Measurements from ENCODE around the gene AP1S2. TPM values are rescaled to one million over a fixed set of nuclear protein-coding genes. Genes with fewer than 3 reads are reported as not detected.

The AP1S2 gene
- total and polyA plus RNA-seq, 2 of the 13 experiments (the other 11 are each of a cell fraction or from before 2014, with no cell fraction given), result 10.1 to 18.8 TPM

DNA sequence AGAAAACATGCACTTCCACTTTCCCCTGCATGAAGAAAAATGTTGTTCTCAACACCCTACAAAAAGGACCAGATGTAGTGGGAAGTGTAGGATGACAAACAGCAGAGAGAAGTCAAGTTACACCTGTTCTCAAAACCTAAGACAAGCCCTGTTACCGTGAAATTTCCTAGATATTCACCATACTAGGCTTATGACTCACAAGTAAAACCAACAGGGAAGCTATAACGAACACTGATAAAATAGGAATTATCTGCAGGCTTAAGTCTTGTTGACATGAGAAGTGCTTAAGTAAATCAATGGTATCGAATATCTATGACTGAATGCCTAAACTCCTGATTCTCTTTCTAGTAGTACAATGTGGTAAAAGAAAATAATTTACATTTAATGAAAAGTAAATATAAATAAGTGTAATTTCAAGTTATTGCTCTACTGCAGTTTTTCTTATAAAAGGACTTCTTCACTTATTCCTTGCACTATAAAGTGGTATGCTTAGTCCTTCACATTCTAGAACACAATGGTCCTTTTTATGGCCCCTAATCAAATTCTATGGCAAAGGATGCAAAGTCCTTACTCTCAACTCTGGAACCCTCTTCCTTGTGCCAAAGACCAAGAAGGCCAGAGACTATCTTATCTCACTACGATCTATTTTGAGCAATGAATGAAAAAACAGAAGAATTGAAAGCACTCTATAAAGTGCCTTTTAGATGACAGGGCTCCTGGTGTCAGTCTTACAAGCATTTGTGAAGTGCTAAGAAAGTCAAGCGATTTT, 19.6 kb downstream of the AP1S2 start:
- no peak overlapping the region for H3K4me3 ChIP-seq (replicated peaks in 1 of 3; ENCODE audit: insufficient read depth in 1 of 3, low read depth in 2 of 3, low read length in 3 of 3)
- H3K27me3 ChIP-seq (ENCODE audit: control insufficient read depth in 1 of 2, insufficient read depth in 2 of 2, low read length in 2 of 2), result no peaks in the 10 kb centered on the region
- CTCF ChIA-PET (ENCODE audit: low intra/inter-chr PET ratio, low total read pairs), result no interaction called here
- POLR2A ChIA-PET, result no interaction called here
- no peak overlapping the region for H3K27ac ChIP-seq (ENCODE audit: extremely low read length, insufficient read depth, low read length)
- no peak overlapping the region for H3K4me2 ChIP-seq (ENCODE audit: low read depth, low read length)
- H4K20me1 ChIP-seq (ENCODE audit: insufficient read depth, low read length), result no peaks in the 10 kb centered on the region
- H3K79me2 ChIP-seq (ENCODE audit: insufficient read depth, low read length), result no peaks in the 10 kb centered on the region
- 81% methylated on average over 5 of the region's 5 CpGs for WGBS (ENCODE audit: low lambda C conversion rate)
- H2AFZ ChIP-seq (ENCODE audit: low read length), result no peak overlapping the region
- FAIRE-seq (no peak), ATAC-seq (no peak), DNase-seq (ENCODE audit: low spot score) (no peak)
- no peaks in the 10 kb centered on the region for H3K36me3 ChIP-seq (replicated peaks in 1 of 2; ENCODE audit: control insufficient read depth in 1 of 2, insufficient read depth in 2 of 2, low read length in 2 of 2)
- TF ChIP-seq JARID2 (CRISPR knock-in tag; IDR thresholded peaks at IDR 0.05; ENCODE audit: insufficient replicate concordance) (no peak), ONECUT2 (CRISPR knock-in tag; IDR thresholded peaks at IDR 0.05) (no peak), HES4 (CRISPR knock-in tag; IDR thresholded peaks at IDR 0.05; ENCODE audit: borderline replicate concordance) (no peak), EEA1 (CRISPR knock-in tag; IDR thresholded peaks at IDR 0.05; ENCODE audit: borderline replicate concordance) (no peak)
- TF ChIP-seq, protein P1, sequence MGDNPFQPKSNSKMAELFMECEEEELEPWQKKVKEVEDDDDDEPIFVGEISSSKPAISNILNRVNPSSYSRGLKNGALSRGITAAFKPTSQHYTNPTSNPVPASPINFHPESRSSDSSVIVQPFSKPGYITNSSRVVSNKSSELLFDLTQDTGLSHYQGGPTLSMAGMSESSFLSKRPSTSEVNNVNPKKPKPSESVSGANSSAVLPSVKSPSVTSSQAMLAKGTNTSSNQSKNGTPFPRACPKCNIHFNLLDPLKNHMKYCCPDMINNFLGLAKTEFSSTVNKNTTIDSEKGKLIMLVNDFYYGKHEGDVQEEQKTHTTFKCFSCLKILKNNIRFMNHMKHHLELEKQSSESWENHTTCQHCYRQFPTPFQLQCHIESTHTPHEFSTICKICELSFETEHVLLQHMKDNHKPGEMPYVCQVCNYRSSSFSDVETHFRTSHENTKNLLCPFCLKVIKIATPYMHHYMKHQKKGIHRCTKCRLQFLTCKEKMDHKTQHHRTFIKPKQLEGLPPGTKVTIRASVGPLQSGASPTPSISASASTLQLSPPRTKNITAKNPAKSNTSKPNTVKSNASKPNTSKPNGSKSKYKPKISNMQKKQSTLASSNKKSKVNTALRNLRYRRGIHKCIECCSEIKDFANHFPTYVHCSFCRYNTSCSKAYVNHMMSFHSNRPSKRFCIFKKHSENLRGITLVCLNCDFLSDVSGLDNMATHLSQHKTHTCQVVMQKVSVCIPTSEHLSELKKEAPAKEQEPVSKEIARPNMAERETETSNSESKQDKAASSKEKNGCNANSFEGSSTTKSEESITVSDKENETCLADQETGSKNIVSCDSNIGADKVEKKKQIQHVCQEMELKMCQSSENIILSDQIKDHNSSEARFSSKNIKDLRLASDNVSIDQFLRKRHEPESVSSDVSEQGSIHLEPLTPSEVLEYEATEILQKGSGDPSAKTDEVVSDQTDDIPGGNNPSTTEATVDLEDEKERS (CRISPR knock-in tag; IDR thresholded peaks at IDR 0.05), result no peak
- no peak overlapping the region for H3K9ac ChIP-seq (ENCODE audit: insufficient read depth, low read depth, low read length)
- no peaks in the 10 kb centered on the region for H3K9me3 ChIP-seq (ENCODE audit: low read length)
- intact Hi-C loops (cut with micrococcal nuclease; ENCODE audit: unreplicated experiment) (no loop called here), in situ Hi-C loops (cut with HindIII; ENCODE audit: extremely low pct_ligation_motif_present, low pct_unique_long_range_greater_than_20kb) (no loop called here)
- no TSS peak for BruUV-seq (replicated peaks)
- no peaks in the 10 kb centered on the region for H3K4me1 ChIP-seq (ENCODE audit: insufficient read depth, low read length)

All from HepG2 (cell line).